CD4-positive, alpha-beta memory T cell (primary cell): Measurements from ENCODE around the gene FUCA2. TPM values are rescaled to one million over a fixed set of nuclear protein-coding genes. Genes with fewer than 3 reads are reported as not detected.
"Not testable (repeated sequence)": the region's sequence is repeated elsewhere in the genome, so short reads cannot be mapped to it uniquely, and the experiment has no call there.

Experiments used
- CTCF ChIA-PET: fragments of 350-600 bp; sonication (Branson Sonifier 250); formaldehyde crosslinking; loops from one replicate; lab custom pipeline; 2021; ENCODE audit warnings: inconsistent platforms; ENCODE audit not compliant: partially characterized antibody; lab: Charles Lee
- POLR2A ChIA-PET: fragments of 350-600 bp; sonication (Branson Sonifier 250); formaldehyde crosslinking; loops from one replicate; lab custom pipeline; 2021; ENCODE audit not compliant: partially characterized antibody; lab: Charles Lee
- DNase-seq, 5 donors: peaks; one replicate each; pipeline versions ENCODE4 v3.0.0 to v3.0.0-alpha.2; 2020 to 2022; ENCODE audit warnings: mixed read lengths in 1 of 5
- H3K27ac ChIP-seq: one replicate; pipeline ENCODE4 v1.7.0; 2013; ENCODE audit warnings: low read depth, low read length
- H3K27me3 ChIP-seq: 2 replicates; pipeline ENCODE4 v1.7.0; 2013; ENCODE audit warnings: mild to moderate bottlenecking, low read length, moderate library complexity; ENCODE audit not compliant: insufficient read depth
- H3K36me3 ChIP-seq: 2 replicates; pipeline ENCODE4 v1.7.0; 2013; ENCODE audit warnings: mild to moderate bottlenecking, low read length, moderate library complexity; ENCODE audit not compliant: insufficient read depth
- H3K4me1 ChIP-seq: 2 replicates; pipeline ENCODE4 v1.7.0; 2013; ENCODE audit warnings: mild to moderate bottlenecking, low read length, moderate library complexity; ENCODE audit not compliant: insufficient read depth
- H3K4me3 ChIP-seq, 2 donors: one replicate each; pipeline ENCODE4 v1.7.0; 2013; ENCODE audit warnings: low read length in 2 of 2, mild to moderate bottlenecking in 1 of 2
- H3K9me3 ChIP-seq, 2 donors: one replicate each; pipeline ENCODE4 v1.7.0; 2013; ENCODE audit warnings: low read length in 2 of 2, control low read depth in 1 of 2; ENCODE audit not compliant: control insufficient read depth in 1 of 2
- H3K27ac Mint-ChIP-seq, 7 donors: one replicate each; pipeline ENCODE4 v1.8.0; 2020 to 2021; ENCODE audit warnings: mixed read lengths in 7 of 7, mild to moderate bottlenecking in 6 of 7, inconsistent platforms in 3 of 7, moderate library complexity in 3 of 7
- H3K27me3 Mint-ChIP-seq, 2 donors: one replicate each; pipeline ENCODE4 v1.8.0; 2020 to 2021; ENCODE audit warnings: mixed read lengths in 2 of 2
- H3K36me3 Mint-ChIP-seq, 2 donors: one replicate each; pipeline ENCODE4 v1.8.0; 2020 to 2021; ENCODE audit warnings: mixed read lengths in 2 of 2, inconsistent platforms in 1 of 2, mild to moderate bottlenecking in 1 of 2
- H3K4me1 Mint-ChIP-seq, 4 donors: one replicate each; pipeline ENCODE4 v1.8.0; 2020 to 2021; ENCODE audit warnings: mixed read lengths in 4 of 4, mild to moderate bottlenecking in 1 of 4
- H3K4me3 Mint-ChIP-seq, 8 donors: one replicate each; pipeline ENCODE4 v1.8.0; 2020 to 2021; ENCODE audit warnings: mixed read lengths in 8 of 8, mild to moderate bottlenecking in 7 of 8, moderate library complexity in 6 of 8, inconsistent platforms in 3 of 8
- H3K9me3 Mint-ChIP-seq, 8 donors: one replicate each; pipeline ENCODE4 v1.8.0; 2020 to 2021; ENCODE audit warnings: mixed read lengths in 8 of 8, mild to moderate bottlenecking in 5 of 8, inconsistent platforms in 3 of 8, moderate library complexity in 1 of 8
- intact Hi-C: fragments of 100-400 bp; cut with micrococcal nuclease; formaldehyde crosslinking; loops from one replicate; pipeline ENCODE4 v1.15.1; 2023
- polyA plus RNA-seq, 2 donors: library from polyadenylated mRNA; unstranded; fragments of 300-500 nt; fragmentation: Illumina TruSeq; gene quantifications; one replicate each; pipeline ENCODE4 v1.2.3, GENCODE V29; 2021
- total RNA-seq, 2 experiments: library from RNA; stranded (reverse); gene quantifications; one replicate each; pipeline ENCODE4 v1.2.3, GENCODE V29; 2021

The FUCA2 gene
- total and polyA plus RNA-seq, 4 experiments from 2014 or later, result 10.6 to 26.3 (median 11.8) TPM

DNA sequence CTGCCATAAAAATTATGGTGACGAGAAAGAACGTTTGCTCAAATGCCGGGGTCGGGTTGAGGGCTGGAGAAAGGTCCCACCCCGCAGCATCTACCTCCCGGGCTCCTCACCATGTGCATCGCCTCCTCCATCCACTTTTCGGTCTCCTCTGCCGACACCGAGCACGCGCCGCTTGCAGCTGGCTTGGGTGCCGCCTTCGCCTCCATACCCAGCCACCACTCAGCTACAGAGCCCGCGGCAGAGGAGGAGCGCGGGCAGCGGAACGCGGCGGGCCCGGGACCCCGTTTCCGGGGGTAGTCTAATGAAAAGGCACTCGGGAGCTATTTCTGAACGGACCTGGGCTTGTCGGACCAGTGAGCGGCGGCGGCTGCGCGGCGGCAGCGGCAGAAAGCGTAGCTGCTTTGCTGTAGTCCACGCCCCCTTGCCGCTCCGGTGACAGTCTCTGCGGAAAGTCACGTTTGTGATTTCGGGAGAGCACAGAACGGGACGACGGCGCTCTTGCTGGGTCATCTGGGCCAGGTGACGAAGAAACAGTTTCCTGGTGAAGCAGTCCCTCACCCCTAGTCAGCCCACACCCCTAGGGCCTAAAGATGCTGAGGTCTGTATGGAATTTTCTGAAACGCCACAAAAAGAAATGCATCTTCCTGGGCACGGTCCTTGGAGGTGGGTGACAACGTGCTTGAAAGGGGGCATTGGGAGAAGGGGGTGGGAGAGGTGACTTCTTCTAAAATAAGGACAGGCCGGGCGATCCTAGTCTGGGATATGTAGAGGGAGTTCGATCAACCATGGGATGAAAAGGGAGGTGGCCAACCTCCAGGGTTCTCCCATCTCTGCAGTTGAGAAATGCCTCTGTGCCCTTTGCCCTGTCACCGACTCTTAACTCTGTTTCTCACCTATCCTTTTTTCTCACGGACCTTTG is 60.8 kb downstream of the FUCA2 start, which contains the start of the genes ADAT2 and PEX3:
Gene ADAT2, minus strand, starts transcription at position 243 of the 919 bp plus-strand sequence. Its CDS starts 37 bp downstream, at position 206.
Gene PEX3, plus strand, starts transcription at position 353 of the 919 bp plus-strand sequence. Its CDS starts 238 bp downstream, at position 591.
- intact Hi-C loops, result loop anchor here (1.0 to 2.0 kb wide), 6 partner anchors 60 to 1303 kb away; partner anchors contain the start of genes FUCA2, LTV1, NMBR and SF3B5
- peaks cover 28% of the 10 kb centered on the region for H3K4me1 ChIP-seq
- peak within 1 kb of the TSS; percentile 94 to 100 (median 98) for H3K4me3 Mint-ChIP-seq
- ChIA-PET CTCF (interaction anchor here (1.3 to 2.1 kb wide), 5 partner anchors 23 to 1303 kb away, joined by 3 to 9 read pairs (median 6); partner anchors contain the start of gene FUCA2), POLR2A (interaction anchor here (0.7 to 2.3 kb wide), 25 partner anchors 8 to 1303 kb away, joined by 3 to 21 read pairs (median 4); partner anchors contain the start of genes FUCA2, LTV1, NMBR and SF3B5)
- H3K27ac ChIP-seq, result peak within 1 kb of the TSS; percentile 67
- no peaks in the 10 kb centered on the region for H3K9me3 ChIP-seq
- peaks cover 25 to 49% (median 36%) of the 10 kb centered on the region in 4 donors for H3K4me1 Mint-ChIP-seq
- no peaks in the 10 kb centered on the region for H3K27me3 ChIP-seq
- H3K36me3 Mint-ChIP-seq, result peaks cover 10 to 17% of the 10 kb centered on the region in 2 donors
- H3K27me3 Mint-ChIP-seq, result no peaks in the 10 kb centered on the region
- H3K4me3 ChIP-seq, result peak within 1 kb of the TSS; percentile 95 to 99
- H3K9me3 Mint-ChIP-seq, result peaks cover 0 to 1% (median 0%) of the 10 kb centered on the region in 8 donors
- no peaks in the 10 kb centered on the region for H3K36me3 ChIP-seq
- peak within 1 kb of the TSS; percentile 86 to 99 (median 97) for H3K27ac Mint-ChIP-seq
- DNase-seq, result peak; percentile 94 to 95 (median 94)

DNA sequence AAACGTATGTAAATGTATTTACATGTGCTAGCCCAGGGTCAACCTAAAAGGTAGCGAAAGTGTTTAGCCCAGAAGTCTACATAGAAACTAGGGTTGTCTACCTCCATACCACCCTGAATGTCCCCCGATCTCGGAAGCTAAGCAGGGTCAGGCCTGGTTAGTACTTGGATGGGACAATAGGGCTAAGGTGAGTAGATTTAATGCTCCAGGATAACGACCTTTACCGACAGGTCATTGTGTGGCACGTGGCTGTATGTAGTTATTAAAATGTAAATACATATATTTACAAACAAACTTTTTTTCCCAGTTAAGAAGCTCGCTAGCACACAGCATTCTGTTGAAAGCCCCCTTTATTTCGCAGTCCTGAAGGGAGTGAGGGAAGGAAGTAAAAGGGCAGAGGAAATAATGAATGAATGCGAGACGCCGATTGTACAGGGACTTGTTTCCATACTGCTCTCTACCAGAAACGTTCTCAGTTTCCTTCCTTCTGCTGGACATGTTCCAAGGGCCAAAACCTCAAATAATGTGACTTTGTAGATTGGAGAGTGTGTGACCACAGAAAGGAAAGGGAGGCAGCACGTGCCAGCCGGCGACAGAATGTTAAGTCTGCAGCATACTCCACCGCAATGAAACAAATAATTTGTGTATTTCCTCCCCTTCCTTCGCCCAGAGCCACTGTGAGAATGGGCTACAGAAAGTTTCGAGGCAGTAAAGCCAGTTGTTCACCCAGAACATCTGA is 61.6 kb downstream of the FUCA2 start:
- Mint-ChIP-seq H3K27ac (peak overlapping the region; percentile 86 to 99 (median 97)), H3K4me3 (peak overlapping the region; percentile 94 to 100 (median 98)), H3K4me1 (peaks cover 24 to 47% (median 32%) of the 10 kb centered on the region in 4 donors), H3K27me3 (no peaks in the 10 kb centered on the region), H3K9me3 (peaks cover 0 to 1% (median 0%) of the 10 kb centered on the region in 8 donors), H3K36me3 (peaks cover 6 to 17% of the 10 kb centered on the region in 2 donors)
- Histone ChIP-seq H3K4me1 (peaks cover 28% of the 10 kb centered on the region), H3K4me3 (peak overlapping the region; percentile 95 to 99), H3K9me3 (no peaks in the 10 kb centered on the region), H3K27ac (peak overlapping the region; percentile 67), H3K36me3 (no peaks in the 10 kb centered on the region), H3K27me3 (no peaks in the 10 kb centered on the region)
- CTCF ChIA-PET, result interaction anchor here (0.9 to 2.1 kb wide), 6 partner anchors 22 to 1302 kb away, joined by 3 to 9 read pairs (median 5); partner anchors contain the start of gene FUCA2
- intact Hi-C loops, result loop anchor here (1.0 to 2.0 kb wide), 6 partner anchors 61 to 1303 kb away; partner anchors contain the start of genes FUCA2, LTV1, NMBR and SF3B5
- DNase-seq, result peak; percentile 24 to 63 (median 43)
- POLR2A ChIA-PET, result interaction anchor here (0.7 to 2.3 kb wide), 24 partner anchors 8 to 1302 kb away, joined by 3 to 21 read pairs (median 4); partner anchors contain the start of genes FUCA2, LTV1, NMBR and SF3B5

DNA sequence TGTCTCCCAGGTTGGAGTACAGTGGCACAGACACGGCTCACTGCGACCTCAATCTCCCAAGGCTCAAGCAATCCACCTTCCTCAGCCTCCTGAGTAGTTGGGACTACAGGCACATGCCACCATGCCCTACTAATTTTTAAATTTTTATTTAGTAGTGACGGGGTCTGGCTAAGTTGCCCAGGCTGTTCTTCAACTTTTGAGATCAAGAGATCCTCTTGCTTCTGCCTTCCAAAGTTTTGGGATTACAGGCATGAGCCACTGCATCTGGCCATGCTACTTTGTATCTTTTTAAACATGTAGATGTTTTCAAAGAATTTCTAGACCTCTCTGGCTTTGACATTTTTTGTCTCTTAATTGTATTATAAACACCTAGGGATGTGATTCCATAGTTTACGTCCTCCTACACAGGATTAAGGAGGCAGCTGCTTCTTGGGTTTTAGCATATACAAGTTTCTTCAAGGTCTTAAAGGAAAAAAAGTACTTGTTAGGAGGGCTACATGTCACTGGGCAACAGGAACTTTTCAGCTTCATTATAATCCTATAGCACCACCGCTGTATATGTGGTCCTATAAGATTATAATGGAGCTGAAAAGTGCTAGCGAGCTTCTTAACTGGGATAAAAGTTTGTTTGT is 62.3 kb downstream of the FUCA2 start:
- Histone ChIP-seq H3K36me3 (no peaks in the 10 kb centered on the region), H3K4me1 (peaks cover 28% of the 10 kb centered on the region), H3K27me3 (no peaks in the 10 kb centered on the region), H3K9me3 (no peaks in the 10 kb centered on the region), H3K4me3 (peak overlapping the region; percentile 95 to 99), H3K27ac (peak overlapping the region; percentile 67)
- POLR2A ChIA-PET, result interaction anchor here (1.0 to 2.3 kb wide), 6 partner anchors 56 to 606 kb away, joined by 3 to 21 read pairs (median 4); partner anchors contain the start of genes FUCA2 and LTV1
- CTCF ChIA-PET, result interaction anchor here (0.9 to 1.9 kb wide), 3 partner anchors 22 to 757 kb away, joined by 3 to 9 read pairs (median 6); no protein-coding TSS in a partner anchor
- Mint-ChIP-seq H3K4me1 (peaks cover 17 to 40% (median 29%) of the 10 kb centered on the region in 4 donors), H3K27ac (peak overlapping the region in 6 of 7 donors; percentile 42 to 99 (median 97)), H3K9me3 (peaks cover 0 to 1% (median 0%) of the 10 kb centered on the region in 8 donors), H3K4me3 (peak overlapping the region in 7 of 8 donors; percentile 94 to 100 (median 98)), H3K36me3 (peaks cover 4 to 17% of the 10 kb centered on the region in 2 donors), H3K27me3 (no peaks in the 10 kb centered on the region)
- no peak for DNase-seq
- intact Hi-C loops, result no loop called here

DNA sequence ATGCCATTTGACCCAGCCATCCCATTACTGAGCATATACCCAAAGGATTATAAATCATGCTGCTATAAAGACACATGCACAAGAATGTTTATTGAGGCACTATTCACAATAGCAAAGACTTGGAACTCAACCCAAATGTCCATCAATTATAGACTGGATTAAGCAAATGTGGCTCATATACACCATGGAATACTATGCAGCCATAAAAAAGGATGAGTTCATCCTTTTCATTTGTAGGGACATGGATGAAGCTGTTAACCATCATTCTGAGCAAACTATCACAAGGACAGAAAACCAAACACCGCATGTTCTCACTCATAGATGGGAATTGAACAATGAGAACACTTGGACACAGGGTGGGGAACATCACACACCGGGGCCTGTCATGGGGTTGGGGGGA is 63.7 kb downstream of the FUCA2 start:
- POLR2A ChIA-PET, H3K4me3 ChIP-seq, H3K9me3 ChIP-seq, H3K27ac Mint-ChIP-seq, H3K27me3 Mint-ChIP-seq, H3K36me3 ChIP-seq, DNase-seq, H3K27ac ChIP-seq, H3K9me3 Mint-ChIP-seq, H3K27me3 ChIP-seq, intact Hi-C loops: not testable (repeated sequence)
- Mint-ChIP-seq H3K36me3 (peaks cover 10 to 12% of the 10 kb centered on the region in 2 donors), H3K4me1 (peaks cover 13 to 33% (median 23%) of the 10 kb centered on the region in 4 donors), H3K4me3 (peak overlapping the region in 1 of 8 donors; percentile 3)
- peaks cover 28% of the 10 kb centered on the region for H3K4me1 ChIP-seq
- CTCF ChIA-PET, result interaction anchor here (1.6 kb wide), 1 partner anchor 21 kb away, joined by 3 read pairs; no protein-coding TSS in a partner anchor

Other genes starting within 250 kb of the FUCA2 start
- gene ADAT2, start 61.0 kb downstream of the FUCA2 start, total RNA-seq, result 10 to 100 TPM; 10.5 to 11.2 TPM
- 1 to 10 TPM in 1 of 2 donors, under 1 TPM in 1; 0.31 to 1.4 TPM for gene ADAT2, start 61.0 kb downstream of the FUCA2 start, polyA plus RNA-seq
- gene PEX3, start 60.9 kb downstream of the FUCA2 start, total RNA-seq, result 10 to 100 TPM; 20.8 to 23.5 TPM
- gene PEX3, start 60.9 kb downstream of the FUCA2 start, polyA plus RNA-seq, result 10 to 100 TPM; 23.0 to 26.2 TPM
- gene PHACTR2, start 166.2 kb upstream of the FUCA2 start, total RNA-seq, result 10 to 100 TPM; 60.3 to 61.3 TPM
- gene PHACTR2, start 166.2 kb upstream of the FUCA2 start, polyA plus RNA-seq, result 10 to 100 TPM; 13.1 to 30.6 TPM